ENCODE measurements around the gene DDX46.
"Not testable (repeated sequence)": the region's sequence is repeated elsewhere in the genome, so short reads cannot be mapped to it uniquely, and the experiment has no call there.

The DDX46 gene

DNA sequence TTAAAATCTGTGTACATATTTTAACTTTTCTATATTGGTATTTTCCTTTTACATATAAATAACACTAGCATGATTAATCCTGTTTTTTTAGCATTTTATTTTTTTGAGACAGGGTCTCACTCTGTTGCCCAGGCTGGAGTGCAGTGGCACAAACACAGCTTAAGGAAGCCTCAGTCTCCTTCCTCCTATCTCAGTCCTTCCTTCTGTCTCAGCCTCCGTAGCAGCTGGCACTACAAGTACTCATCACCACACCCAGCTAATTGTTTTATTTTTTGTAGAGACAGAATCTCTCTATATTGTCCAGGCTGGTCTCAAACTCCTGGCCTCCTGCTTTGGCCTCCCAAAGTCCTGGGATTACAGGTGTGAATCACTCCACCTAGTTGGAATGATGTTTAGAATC is 85.7 kb downstream of the DDX46 start:
- DNase-seq, result no peak

DNA sequence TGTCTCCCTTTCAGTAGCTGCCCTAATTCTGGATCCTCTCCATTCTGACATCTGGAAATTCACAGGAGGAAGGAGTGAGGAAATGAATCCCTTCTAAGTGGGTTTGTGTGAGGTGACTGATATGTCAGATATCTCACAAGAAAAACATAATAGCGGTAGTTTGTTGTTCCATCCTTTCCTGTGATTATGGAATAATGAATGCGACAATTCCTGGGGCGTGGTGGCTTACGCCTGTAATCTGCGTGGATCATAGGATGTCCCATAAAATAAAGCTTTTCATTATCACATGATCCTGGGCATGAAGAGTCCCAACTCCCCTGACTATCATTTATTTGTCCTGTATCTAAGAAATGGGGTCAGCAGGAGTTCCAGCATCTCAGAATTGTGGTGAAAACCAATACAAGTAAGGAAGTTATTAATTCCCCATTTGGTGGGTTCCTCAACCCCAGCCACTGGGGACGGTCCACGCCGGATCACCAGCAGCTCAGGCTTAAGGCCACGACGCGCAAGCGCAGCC is 86.8 kb downstream of the DDX46 start:
- DNase-seq, result peak; percentile 71

DNA sequence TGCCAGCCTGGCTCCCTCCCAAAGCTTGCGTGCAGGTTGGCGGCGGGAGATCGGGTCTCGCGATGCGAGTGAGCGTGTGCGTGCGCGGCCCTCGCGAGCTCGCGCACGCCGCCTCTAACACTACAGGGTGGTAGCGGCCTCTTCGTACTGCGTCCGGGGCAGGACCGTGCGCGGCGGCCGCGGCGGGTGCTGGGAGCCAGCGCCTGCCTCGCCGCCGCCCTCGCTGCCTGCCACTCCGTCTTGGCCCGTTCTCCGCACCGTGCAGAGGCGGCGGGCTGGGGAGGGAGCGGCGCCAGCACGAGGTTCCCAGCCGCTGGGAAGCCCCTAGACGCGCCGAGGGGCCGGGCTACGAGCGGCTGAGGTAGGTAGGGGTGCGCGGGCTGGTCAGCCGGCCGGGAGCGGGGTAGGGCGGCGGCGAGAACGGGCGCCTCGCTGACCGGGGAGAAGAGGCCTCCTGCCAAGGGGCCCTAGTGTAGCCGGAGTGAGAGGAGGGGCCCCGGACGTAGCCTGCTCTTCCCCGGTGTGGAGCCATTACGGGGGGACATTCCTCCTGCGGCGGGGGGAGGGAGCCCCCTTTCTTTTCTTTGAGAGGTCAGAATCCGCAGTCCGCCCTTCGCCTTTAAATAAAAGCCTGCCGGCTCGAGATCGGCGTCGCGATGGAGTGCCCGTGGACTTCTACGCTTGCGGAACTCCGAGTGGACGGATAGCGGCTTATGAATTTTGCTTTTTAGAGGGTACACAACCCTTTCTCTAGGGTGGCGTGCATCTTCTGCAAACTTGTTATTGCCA is 87.5 kb downstream of the DDX46 start, which contains the start of gene C5orf24:
C5orf24 (plus strand) TSS at position 117 of the 789 bp plus-strand sequence. CDS start 8,933 bp downstream, outside the sequence.
- DNase-seq, result peak; percentile 95

GRCh38 chr5:134846641-134846960 is 88.0 kb downstream of the DDX46 start:
- DNase-seq, result peak; percentile 24

- DNase-seq, result not testable (repeated sequence)
Measured at GRCh38 chr5:134849434-134849933, 90.9 kb downstream of the DDX46 start.

DNA sequence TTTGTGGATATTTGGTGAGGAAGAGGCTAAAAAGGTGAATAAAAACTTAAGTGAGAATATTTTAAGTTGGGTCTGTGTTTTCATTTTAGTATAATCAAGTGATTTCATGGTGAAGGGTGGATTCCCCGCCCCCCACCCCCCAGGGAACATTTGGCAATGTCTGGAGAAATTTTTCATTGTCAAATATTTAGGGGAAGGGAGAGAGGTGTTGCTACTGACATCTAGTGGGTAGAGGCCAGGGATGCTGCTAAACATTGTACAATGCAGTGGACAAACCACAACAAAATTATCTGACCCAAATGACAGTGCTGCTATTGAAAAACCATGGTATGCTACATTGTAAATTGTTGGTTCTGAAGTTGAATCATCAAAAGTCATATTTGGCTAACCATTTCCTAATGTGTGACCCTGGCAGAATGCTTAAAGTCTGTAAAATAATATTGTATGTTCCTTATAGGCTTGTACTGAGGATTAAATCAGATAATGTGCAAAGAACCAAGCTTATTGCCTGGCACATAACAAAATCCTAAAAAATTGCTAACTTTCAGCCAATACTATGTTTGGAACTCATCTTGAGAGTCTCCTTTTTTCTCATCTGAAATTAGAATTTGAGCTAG is 92.8 kb downstream of the DDX46 start:
- peak; percentile 69 for DNase-seq

GRCh38 chr5:134856465-134856864 is 97.9 kb downstream of the DDX46 start:
- not testable (repeated sequence) for DNase-seq

DNA sequence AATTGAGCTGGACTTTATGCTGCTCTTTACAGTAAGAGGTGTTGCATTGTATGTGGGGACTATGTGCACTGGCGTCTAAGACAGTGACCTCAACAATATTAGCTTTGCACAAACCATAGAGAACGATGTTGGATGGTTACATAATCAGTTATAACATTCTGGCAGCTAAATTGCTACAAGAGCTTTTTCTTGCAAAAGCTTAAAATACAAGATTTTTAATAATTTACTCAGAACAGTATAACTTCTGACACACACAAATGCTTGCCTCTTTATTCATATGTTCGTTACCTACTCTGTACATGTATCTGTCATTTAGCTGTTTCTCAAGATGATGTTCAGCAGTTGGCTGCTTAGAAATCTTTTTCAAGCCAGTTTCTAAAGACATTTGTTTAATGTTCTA is 98.8 kb downstream of the DDX46 start:
- DNase-seq, result no peak

- DNase-seq, result no peak
Measured at GRCh38 chr5:134864707-134865106, 106.1 kb downstream of the DDX46 start.

GRCh38 chr5:134873494-134873893 is 114.9 kb downstream of the DDX46 start:
- DNase-seq, result no peak

- DNase-seq, result peak; percentile 83
Measured at GRCh38 chr5:134873987-134874830, 115.6 kb downstream of the DDX46 start, which contains the start of gene TXNDC15. TXNDC15 (plus strand) TSS chr5:134874371; CDS start chr5:134874428, 57 bp downstream.

DNA sequence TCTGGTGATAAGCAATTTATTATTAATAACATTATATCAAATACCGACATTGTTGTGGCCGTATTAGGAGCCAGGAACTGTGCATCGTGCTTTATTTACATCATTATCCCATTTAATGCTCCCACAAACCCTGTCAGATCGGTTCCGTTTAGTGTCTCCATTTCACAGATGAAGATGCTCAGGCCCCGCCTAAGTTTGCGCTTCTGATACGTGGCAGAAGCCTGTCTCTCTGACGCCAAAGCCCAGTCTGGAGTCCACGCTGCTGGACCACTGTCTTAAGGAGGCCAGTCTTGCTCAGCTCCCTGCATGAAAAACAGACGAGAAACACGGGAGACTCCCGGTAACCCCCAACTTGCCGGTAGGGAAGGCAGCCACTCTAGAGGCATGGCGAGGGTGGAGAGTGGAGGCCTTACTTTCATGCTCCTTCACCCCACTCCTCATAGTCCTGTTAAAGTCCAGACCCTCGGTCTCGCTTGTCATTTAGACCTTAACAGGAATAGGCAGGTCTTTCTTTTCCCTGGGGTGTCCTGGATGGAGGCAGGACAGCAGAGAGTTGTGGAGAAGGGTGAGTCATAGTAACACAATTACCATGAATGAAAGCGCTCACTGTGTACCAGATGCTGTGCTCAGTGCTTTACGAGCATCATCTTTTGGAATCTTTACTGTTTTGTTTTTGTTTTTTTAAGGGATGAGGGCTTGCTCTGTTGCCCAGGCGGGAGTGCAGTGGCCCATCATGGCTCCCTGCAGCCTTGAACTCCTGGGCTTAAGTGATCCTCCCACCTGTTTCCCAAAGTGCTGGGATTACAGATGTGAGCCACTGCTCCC is 116.5 kb downstream of the DDX46 start:
- peak; percentile 85 for DNase-seq

DNA sequence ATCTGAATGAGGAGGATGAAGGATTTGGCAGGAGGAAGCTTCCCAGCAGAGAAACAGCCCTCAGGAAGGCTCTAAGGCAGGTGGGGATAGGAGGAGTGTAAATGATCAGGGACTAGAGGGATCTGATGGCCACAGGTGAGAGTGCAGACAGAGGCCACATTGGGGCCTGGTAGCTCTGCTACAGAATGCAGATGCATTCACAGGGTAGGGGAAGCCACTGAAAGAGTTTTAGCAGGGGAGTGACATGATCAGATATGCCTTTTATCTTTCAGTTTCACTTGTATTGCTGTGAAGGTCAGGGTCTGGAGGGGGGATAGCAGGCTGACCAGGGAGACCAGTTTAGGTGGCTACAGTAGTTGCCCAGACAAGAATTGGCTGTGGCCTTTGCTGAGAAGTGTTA is 118.6 kb downstream of the DDX46 start:
- no peak for DNase-seq

- no peak for DNase-seq
Measured at GRCh38 chr5:134878403-134878802, 119.8 kb downstream of the DDX46 start.

GRCh38 chr5:134879456-134879855 is 120.9 kb downstream of the DDX46 start:
- no peak for DNase-seq

Data from fibroblast of skin of back (primary cell).